ENCODE data around the gene GALNTL6.
"Not testable (repeated sequence)": the region's sequence is repeated elsewhere in the genome, so short reads cannot be mapped to it uniquely, and the experiment has no call there.

GALNTL6 gene

DNA sequence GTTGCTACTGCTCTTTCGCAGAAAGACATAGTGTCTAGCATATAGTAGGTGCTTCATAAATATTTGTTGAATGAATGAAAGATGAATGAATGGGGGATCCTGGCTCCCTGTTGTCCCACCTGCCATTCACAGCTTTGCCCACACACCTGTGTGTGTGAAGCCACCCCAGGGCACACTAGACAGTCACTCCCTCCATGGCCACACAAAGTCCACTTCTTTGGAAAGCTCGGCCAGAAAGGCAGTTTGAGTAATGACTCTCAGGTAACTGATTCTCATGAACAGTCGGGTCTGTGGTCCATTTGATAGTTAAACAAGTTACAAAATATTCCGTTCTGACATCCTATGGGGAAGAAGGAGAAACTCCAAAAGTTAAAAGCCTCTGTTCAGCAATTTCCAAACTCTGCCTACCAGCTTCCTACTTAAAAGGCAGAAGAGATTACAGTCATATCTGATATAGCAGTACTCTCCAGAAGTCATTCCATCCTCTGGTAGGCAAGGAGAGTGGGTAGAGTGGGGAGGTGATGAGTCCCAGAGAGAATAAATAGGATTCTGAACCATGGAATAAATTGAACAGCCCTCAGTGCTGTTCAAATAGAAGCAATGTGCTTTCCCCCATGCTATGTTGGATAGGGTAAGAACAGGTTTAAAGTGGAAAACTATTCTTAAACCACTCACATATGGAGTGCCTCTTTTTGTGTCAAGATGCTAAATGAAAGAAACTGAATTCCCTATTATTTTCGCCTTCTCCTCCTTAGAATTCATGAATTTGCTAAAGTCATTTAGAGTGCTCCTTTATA, 1150.5 kb downstream of the GALNTL6 start:
- DNase-seq, result no peak

- not testable (repeated sequence) for DNase-seq
Observed at GRCh38 chr4:172970189-172970588, 1157.0 kb downstream of the GALNTL6 start.

- no peak for DNase-seq
Observed at GRCh38 chr4:172974586-172974985, 1161.4 kb downstream of the GALNTL6 start.

GRCh38 chr4:172975651-172976229, 1162.5 kb downstream of the GALNTL6 start:
- no peak for DNase-seq

DNA sequence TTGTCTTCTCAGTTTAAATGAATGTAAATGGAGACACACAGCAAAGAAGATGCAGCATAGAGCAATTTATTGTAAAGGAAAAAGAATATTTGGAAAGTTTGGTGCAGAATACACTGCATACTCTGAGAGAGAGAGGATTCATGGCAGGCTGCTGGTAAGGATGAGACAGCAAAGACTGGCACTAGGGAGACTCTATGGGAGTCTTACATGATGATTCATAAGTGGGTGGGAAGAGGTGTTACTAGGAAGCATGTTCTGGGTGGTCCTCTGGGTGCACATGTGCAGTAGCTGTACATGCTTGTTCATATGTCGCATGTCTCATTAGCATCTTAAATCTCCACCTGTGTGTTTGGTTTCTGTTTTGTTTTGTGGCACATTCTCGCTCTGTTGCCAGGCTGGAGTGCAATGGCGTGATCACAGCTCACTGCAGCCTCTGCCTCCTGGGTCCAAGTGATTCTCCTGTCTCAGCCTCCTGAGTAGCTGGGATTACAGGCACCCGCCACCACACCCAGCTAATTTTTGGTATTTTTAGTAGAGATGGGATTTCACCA, 1164.4 kb downstream of the GALNTL6 start:
- not testable (repeated sequence) for DNase-seq

DNA sequence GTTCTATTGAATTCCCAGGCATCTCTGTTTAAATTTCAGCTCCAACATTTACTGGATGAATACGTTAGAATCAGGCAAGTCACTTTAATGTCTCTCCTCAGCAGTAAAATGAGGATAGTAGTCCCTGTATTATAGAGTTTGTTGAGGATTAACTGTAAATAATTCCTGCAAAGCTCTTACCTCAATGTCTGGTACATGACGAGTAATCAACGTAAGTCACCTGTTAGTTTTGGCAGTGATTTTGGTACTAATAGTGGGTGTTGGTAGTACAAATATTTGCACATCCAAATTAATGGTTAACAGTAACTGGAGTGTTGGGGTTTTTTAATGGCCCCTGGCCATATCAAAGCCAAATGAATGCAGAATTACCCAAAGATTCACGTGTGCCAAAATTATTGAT, 1165.6 kb downstream of the GALNTL6 start:
- DNase-seq, result no peak

- DNase-seq, result no peak
Observed at GRCh38 chr4:172979332-172979731, 1166.1 kb downstream of the GALNTL6 start.

DNA sequence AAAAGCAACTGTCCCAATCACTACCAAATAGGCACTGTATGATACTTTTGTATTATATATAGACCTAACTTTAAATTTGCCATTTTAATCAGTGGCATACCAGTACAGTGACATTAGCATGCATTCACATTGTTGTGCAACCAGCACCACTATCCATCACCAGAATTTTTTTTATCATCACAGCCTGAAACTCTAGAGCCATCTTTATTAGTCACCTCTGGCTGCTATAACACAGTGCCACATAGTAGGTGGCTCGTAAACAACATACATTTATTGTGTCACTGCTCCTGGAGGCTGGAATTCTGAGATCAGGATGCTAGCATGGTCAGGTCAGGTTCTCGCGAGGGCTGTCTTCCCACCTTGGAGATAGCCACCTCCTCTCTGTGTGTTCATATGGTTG, 1167.0 kb downstream of the GALNTL6 start:
- DNase-seq, result no peak

- DNase-seq, result peak; percentile 57
Observed at GRCh38 chr4:172982151-172982590, 1169.0 kb downstream of the GALNTL6 start.

DNA sequence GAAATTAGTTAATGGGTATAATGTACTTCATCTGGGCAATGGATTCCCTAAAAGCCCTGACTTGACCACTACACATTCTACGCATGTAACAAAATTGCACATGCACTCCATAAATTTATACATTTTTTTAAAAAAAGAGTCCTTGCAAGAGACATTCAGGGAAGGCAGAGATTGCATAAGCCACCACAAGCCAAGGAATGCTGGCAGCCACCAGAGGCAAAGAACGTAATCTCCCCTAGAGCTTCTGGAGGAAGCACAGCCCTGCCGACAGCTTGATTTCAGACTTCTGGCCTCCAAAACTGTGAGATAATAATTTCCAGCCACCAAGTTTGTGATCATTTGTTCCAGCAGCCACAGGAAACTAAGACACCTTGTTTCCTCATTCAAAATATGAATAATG, 1169.8 kb downstream of the GALNTL6 start:
- DNase-seq, result no peak

DNA sequence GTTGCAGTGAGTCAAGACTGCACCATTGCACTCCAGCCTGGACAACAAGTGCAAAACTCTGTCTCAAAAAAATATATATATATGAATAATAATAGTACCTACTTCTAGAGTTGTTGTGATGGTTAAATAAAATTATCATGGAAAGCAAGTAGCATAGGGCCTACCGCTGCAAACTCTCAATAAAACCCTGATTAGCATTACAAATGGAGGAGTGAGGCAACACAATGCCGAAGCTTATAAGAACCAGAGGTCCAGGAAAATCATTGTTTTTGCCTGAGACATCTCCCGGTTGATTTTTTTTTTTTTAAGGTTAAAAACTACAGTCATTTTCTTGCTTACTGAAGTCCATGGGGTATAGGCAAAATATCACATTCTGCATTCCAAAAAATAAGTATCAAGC, 1170.4 kb downstream of the GALNTL6 start:
- no peak for DNase-seq

GRCh38 chr4:172985552-172985951, 1172.3 kb downstream of the GALNTL6 start:
- no peak for DNase-seq

DNA sequence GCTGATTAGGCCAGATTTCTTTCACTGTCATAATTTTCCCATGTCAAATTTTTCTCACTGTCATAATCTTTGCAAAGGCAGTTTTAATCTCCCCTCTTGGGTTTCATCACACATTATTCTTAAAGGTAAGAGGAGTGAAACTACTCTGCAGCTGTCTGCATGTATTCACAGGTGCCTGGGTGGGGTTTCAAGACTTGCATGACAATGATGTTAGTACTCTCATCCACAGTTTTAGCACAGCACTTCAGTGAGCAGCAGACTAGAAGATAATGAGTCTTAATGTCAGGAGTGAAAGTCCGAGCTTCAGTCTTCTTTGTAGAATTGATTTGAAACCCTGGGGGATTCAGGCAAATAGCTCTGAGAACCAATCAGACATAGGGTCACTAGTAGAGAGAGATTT, 1172.9 kb downstream of the GALNTL6 start:
- DNase-seq, result no peak

DNA sequence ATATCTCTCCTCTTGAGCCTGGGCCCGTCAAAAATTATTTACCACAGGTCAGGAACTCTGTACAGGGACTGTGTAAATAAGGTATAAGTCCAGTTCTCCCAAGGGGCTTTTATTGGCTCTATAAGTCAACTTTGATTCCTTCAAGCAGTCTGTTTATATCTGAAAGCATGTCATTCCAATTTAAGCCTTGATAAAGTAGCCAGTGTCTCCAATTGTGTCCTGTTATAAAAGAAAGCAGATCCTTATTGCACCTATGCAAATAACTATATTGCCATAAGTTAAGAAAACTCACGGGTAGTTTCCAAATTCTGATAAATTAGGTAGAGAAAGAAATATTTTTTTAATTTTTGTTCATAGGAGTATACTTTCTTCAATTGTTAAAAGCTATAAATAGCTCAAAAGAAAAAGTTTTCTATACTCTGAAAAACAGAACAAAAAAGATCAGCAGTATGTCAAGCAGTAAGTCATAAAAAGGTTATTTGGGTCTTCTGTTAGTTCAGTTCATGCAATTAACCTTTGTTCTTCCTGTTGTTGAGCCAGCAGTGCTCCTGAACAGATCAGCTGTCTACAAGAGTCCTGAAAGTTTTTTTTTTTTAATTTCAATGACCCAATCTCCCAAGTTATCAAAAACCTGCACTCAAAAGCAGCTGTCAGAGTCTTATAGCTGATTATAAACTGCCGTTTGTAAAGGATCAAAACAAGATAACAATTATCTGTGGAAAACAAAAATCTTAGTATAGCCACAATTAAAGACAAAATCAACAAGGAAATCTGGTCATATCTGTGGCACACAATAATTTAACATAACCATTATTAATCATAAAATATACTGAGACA, 1177.0 kb downstream of the GALNTL6 start:
- DNase-seq, result no peak

DNA sequence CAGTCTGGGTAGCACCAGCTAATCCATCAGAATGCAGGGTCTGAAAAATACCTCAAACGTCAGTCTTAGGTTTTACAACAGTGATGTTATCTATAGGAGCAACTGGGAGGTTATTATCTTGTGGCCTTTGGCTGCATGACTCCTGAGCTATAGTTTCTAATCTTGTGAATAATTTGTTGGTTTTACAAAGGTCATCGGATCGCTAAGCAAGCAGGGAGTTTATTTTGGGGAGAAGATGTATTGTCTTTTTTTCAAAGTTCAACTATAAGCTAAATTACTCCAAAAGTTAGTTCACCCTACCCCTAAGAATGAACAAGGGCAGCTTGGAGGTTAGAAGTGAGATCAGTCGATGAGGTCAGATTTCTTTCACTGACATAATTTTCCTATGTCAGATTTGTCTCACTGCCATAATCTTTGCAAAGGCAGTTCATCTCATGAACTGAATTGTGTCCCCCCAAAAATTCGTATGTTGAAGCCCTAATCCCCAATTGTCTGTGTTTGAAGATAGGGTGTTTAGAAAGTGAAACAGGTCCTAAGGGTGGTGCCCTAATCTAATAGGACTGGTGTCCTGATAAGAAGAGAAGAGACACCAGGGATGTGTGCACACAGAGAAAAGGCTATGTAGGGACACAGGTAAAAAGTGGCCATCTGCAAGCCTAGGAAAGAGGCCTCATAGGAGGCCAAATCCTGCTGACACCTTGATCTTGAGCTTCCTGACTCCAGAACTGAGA, 1179.6 kb downstream of the GALNTL6 start:
- DNase-seq, result no peak

DNA sequence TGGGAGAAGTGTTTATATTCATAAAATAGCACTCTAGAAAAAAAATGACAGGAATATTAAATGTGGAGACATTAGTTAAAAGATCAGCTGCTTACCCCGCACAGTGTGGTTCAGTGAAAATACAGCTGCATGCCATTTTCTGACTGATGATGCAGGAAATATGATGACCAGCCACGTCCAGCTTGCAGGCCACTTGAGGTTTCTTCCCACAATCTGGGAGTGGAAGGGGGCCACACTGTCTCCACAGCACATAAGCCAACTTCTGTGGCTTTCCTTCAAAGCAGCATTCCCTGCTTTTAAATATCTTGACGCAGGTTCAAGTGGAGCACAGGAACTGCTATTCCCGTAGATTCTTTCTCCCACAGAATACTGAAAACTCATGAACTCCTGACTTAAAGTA, 1182.0 kb downstream of the GALNTL6 start:
- no peak for DNase-seq

- DNase-seq, result no peak
Observed at GRCh38 chr4:172995704-172996103, 1182.5 kb downstream of the GALNTL6 start.

DNA sequence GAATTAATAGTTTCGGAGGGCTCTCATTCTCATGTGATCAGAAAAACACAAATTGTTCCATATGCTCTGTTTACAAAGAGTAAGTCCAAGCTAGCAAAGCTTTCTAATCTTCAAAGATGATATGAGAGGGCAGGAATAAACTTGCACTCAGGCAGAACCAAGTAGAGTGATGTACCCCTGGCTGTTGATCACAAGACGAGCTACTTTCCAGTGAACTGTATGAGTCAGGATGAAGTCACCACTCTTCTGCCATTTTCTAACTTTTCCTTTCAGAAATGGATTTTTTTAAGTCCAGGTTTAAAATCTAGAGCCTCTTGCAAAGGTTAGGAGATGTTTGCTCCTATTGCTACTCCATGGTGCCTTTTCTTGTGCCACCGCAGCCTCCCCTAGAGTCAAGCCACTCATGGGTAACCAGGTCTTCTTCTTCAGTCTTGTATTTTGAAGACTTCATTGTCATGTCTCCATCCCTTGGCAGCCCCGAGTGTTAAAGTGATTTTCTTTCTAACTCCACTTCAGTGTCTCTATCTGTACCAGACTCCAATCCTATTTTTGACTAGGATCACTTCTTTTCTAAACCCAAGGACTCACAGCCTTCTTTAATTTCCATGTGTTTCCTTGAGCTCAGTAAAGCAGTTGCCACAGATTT, 1183.5 kb downstream of the GALNTL6 start:
- DNase-seq, result no peak

DNA sequence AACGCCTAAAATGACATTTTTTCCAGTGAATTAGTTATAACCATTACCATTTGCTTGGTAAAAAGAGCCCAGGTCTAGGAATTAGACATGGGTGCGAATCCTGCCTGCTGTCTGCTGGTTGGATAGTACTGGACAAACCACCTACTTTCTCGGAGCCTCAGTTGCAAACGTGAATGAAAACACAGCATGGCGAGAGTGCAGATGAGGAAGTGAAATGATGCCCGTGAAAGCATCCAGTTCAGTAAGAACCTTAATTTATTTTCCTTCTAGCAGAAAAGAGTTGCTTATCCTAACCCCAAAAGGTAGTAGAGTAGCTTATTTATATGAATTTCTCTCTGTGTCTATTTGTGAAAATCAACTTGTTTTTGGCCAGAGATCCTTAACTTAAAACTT, 1184.0 kb downstream of the GALNTL6 start:
- DNase-seq, result no peak

DNA sequence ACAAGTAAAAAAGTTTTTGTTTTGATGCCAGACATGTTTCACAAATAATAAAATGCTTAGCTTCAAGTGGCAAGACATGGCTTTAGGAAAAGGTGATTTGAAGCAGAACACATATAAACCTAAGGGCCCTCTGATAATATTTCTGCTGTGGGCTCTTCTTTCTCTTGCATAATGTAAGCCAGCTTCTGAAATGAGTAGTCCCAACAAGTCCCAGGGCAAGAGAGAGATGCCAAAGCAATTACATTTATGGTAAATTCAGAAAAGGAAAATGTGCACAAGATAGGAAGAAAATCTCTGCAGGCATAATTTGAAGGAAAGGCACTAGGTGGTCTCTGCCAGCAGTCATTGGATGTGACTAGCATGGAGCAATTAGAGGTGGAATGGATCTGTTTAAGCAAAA, 1184.7 kb downstream of the GALNTL6 start:
- no peak for DNase-seq

DNA sequence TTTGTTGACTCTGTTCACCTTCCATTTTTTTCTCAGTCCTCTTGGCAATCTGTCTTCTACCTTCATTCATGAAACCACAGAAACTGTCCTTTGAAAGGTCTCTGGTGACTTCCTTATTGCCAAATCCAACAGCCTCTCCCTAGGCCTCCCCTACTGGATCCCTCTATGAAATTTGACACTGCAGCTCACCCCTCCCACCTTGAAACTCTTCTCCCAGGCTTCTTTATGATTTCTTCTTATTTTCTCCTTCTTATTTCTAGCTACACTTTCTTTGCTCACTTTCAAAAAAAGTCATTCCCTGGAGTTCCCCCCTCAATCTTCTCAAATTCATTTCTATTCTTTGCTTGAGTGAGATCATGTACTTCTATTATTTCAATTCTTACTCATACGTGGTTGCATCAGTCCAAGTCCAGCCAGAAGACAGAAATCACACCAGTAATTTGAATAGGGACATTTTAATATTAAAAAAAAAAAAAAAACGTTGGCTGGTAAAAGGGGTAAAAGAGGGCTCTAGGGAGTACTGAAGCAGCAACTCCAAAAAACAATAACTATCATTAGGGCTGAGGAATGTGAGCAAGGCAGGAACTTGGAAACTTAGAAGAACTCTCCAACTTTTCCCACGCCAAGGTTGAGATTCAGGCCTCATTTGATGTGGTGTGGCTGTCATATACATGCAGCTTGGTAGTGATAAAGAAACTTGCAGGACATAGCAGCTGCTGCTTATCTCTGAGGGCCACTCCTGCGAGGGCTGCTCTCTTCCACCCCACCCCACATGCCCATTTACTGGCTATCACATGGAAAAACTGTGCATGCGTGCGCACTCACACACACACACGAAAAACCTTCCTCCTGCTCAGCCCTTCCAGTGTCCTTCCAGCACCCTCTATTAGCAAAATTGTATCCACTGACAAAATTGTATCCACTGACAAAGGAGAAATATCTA, 1185.6 kb downstream of the GALNTL6 start:
- DNase-seq, result no peak
